ENCODE data around the gene BOD1L1. TPM values are rescaled to one million over a fixed set of nuclear protein-coding genes. Genes with fewer than 3 reads are reported as not detected.

BOD1L1 gene
- total RNA-seq, 6 experiments from 2014 or later: 22.9 to 24.9 (median 24.6) TPM

- H3K27me3 Mint-ChIP-seq (ENCODE audit: insufficient read depth): peaks cover 93% of the 10 kb centered on the region
- H3K27ac Mint-ChIP-seq: no peak overlapping the region
- no peak overlapping the region for H3K4me3 Mint-ChIP-seq
- peaks cover 13% of the 10 kb centered on the region for H3K4me1 Mint-ChIP-seq (ENCODE audit: low read depth)
- no peaks in the 10 kb centered on the region for H3K9me3 Mint-ChIP-seq
- no peak for TF ChIP-seq CTCF (IDR thresholded peaks at IDR 0.05)
- H3K36me3 Mint-ChIP-seq (ENCODE audit: low read depth): 0 out of 2 replicates have a peak, but pooled peaks cover 5% of the 10 kb centered on the region
- no peak for DNase-seq
These were observed 93.7 kb downstream of the BOD1L1 start for GRCh38 chr4:13533670-13534343.

GRCh38 chr4:13531625-13531998 is 95.9 kb downstream of the BOD1L1 start:
- peaks cover 90% of the 10 kb centered on the region for H3K27me3 Mint-ChIP-seq (ENCODE audit: insufficient read depth)
- H3K4me1 Mint-ChIP-seq (ENCODE audit: low read depth): peaks cover 13% of the 10 kb centered on the region
- no peaks in the 10 kb centered on the region for H3K9me3 Mint-ChIP-seq
- H3K36me3 Mint-ChIP-seq (ENCODE audit: low read depth): no peaks in the 10 kb centered on the region
- DNase-seq: no peak
- H3K4me3 Mint-ChIP-seq: no peak overlapping the region
- no peak overlapping the region for H3K27ac Mint-ChIP-seq
- no peak for TF ChIP-seq CTCF (IDR thresholded peaks at IDR 0.05)

- H3K36me3 Mint-ChIP-seq (ENCODE audit: low read depth): no peaks in the 10 kb centered on the region
- H3K4me1 Mint-ChIP-seq (ENCODE audit: low read depth): peaks cover 13% of the 10 kb centered on the region
- H3K27ac Mint-ChIP-seq: no peak overlapping the region
- no peak overlapping the region for H3K4me3 Mint-ChIP-seq
- peaks cover 86% of the 10 kb centered on the region for H3K27me3 Mint-ChIP-seq (ENCODE audit: insufficient read depth)
- TF ChIP-seq CTCF (IDR thresholded peaks at IDR 0.05): no peak
- DNase-seq: no peak
- H3K9me3 Mint-ChIP-seq: no peaks in the 10 kb centered on the region
These were observed 96.5 kb downstream of the BOD1L1 start for GRCh38 chr4:13530823-13531624.

- no peak for TF ChIP-seq CTCF (IDR thresholded peaks at IDR 0.05)
- Mint-ChIP-seq H3K27ac (no peak overlapping the region), H3K4me1 (ENCODE audit: low read depth) (peaks cover 26% of the 10 kb centered on the region), H3K9me3 (peaks cover 5% of the 10 kb centered on the region; the same call in 1 of the 2 replicates), H3K4me3 (no peak overlapping the region), H3K36me3 (ENCODE audit: low read depth) (no peaks in the 10 kb centered on the region), H3K27me3 (ENCODE audit: insufficient read depth) (peaks cover 85% of the 10 kb centered on the region)
- no peak for DNase-seq
These were observed 98.2 kb downstream of the BOD1L1 start for GRCh38 chr4:13529128-13529919.

GRCh38 chr4:13528821-13529127 is 98.8 kb downstream of the BOD1L1 start:
- H3K9me3 Mint-ChIP-seq: peaks cover 11% of the 10 kb centered on the region; the same call in 1 of the 2 replicates
- H3K36me3 Mint-ChIP-seq (ENCODE audit: low read depth): no peaks in the 10 kb centered on the region
- DNase-seq: no peak
- no peak overlapping the region for H3K27ac Mint-ChIP-seq
- peaks cover 85% of the 10 kb centered on the region for H3K27me3 Mint-ChIP-seq (ENCODE audit: insufficient read depth)
- peaks cover 22% of the 10 kb centered on the region; the same call in 1 of the 2 replicates for H3K4me1 Mint-ChIP-seq (ENCODE audit: low read depth)
- TF ChIP-seq CTCF (IDR thresholded peaks at IDR 0.05): no peak
- no peak overlapping the region for H3K4me3 Mint-ChIP-seq
